Lower lobe of right lung (tissue), 2 donors: Measurements from ENCODE around the gene KAT7. TPM values are rescaled to one million over a fixed set of nuclear protein-coding genes. Genes with fewer than 3 reads are reported as not detected.

Experiments used
- ATAC-seq, 2 donors: fragments of 200-7000 bp; cut with Tn5 transposase; one replicate each; pipeline ENCODE4 v1.9.1; 2020 to 2022; ENCODE audit warnings: mild to moderate bottlenecking in 2 of 2, moderate library complexity in 2 of 2
- DNase-seq: peaks from one replicate; pipeline ENCODE4 v3.0.0-alpha.2; 2020
- H3K27ac ChIP-seq: fragments of 200-600 bp; one replicate; pipeline ENCODE4 v1.8.0; 2022
- H3K27me3 ChIP-seq: fragments of 200-600 bp; one replicate; pipeline ENCODE4 v1.8.0; 2022; ENCODE audit warnings: low read depth
- H3K36me3 ChIP-seq: fragments of 200-600 bp; one replicate; pipeline ENCODE4 v1.8.0; 2022; ENCODE audit warnings: mild to moderate bottlenecking
- H3K4me1 ChIP-seq: fragments of 200-600 bp; one replicate; pipeline ENCODE4 v1.8.0; 2022
- H3K4me3 ChIP-seq: fragments of 200-600 bp; one replicate; pipeline ENCODE4 v1.8.0; 2022; ENCODE audit warnings: mild to moderate bottlenecking
- H3K9me3 ChIP-seq: fragments of 200-600 bp; one replicate; pipeline ENCODE4 v1.8.0; 2022
- CTCF ChIP-seq: fragments of 200-600 bp; IDR thresholded peaks from one replicate; pipeline ENCODE4 v1.8.0; 2022; ENCODE audit warnings: antibody characterized with exemption, mild to moderate bottlenecking
- intact Hi-C: fragments of 100-400 bp; cut with DNase I; formaldehyde crosslinking; loops from one replicate; pipeline ENCODE4 v1.11.0; 2022
- total RNA-seq: library from RNA; stranded (reverse); fragmentation: NEBNext Ultra II Directional; extraction: Animal tissue kit (Norgen Biotek cat#: 25700); gene quantifications from one replicate; pipeline ENCODE4 v1.2.1, GENCODE V29; 2021
- donor health status: DM: no; HTN: yes; CAD: no; lungs with severe emphysema.

Gene KAT7
- total RNA-seq, 1 donor from 2014 or later, result 56.7 TPM

DNA sequence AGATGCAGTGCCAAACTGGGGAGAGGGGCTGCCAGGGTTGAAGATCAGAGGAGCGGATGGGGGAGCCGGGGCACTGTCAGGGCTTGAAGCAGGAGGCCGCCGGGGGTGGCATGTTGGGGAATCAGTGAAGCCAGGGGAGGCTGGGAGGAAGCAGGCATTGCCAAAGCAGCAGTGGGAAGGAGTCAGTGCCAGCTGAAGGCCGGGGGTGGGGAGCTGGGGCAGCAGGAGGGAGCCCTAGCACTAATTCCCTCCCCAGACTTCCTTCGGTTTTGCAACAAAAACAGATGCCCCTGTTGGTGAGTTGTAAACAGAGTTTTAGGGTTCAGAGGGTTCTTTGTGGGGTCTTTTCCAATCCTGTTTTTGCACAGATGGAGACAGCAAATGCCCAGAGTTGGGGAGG lies 70.3 kb downstream of the KAT7 start:
- Histone ChIP-seq H3K4me3 (no peak overlapping the region), H3K9me3 (no peaks in the 10 kb centered on the region), H3K27me3 (peaks cover 17% of the 10 kb centered on the region), H3K36me3 (no peaks in the 10 kb centered on the region), H3K4me1 (peaks cover 5% of the 10 kb centered on the region), H3K27ac (no peak overlapping the region)
- ATAC-seq (no peak), DNase-seq (no peak)
- TF ChIP-seq CTCF, result no peak
- intact Hi-C loops, result no loop called here

DNA sequence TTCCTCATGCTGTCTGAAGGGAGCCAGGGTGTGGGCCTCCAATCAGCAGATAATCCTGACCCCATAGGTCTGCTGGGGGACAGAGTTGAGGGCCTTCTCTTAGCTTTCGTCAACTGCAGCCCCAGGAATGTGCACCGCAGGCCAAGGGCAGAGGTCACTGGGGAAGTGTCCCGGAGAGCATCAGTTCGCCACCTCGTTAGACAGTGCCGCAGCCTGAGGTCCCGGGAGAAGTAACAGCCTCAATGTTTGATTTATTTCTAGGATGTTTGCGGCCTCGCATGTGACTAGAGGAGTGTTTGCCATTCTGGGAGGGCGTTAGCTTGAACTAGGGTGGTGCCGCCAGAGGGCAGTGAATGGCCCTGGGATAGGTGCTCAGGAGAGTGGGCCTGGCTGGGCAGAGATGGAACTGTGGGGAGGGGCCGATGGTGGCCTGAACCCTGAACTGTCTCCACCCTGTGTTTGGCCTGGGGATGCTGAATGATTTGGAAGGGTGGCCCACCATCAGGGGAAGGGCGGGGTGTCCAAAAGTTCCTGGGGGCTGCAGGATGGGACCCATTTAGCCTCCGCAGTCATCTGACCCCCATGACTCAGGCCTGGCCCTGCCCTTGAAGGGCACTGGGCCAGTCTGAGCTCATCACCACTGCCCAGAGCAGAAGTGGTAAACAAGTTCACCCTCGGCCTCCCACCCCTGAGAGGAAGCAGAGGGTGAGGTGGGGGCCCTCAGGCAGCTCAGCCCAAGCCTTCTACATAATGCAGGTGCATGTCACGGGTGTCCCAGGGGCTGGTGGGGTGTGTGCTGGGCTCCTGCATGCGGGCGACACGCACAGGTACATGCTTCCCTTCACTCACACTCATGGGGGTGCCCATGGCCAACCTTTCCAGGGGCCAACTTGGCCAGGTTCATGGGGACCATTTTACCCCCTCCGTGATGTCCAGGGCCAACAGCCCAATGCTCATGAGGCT lies 71.8 kb downstream of the KAT7 start:
- peaks cover 5% of the 10 kb centered on the region for H3K4me1 ChIP-seq
- H3K36me3 ChIP-seq, result no peaks in the 10 kb centered on the region
- no peak for TF ChIP-seq CTCF
- ATAC-seq (peak; percentile 48 to 62), DNase-seq (no peak)
- peaks cover 17% of the 10 kb centered on the region for H3K27me3 ChIP-seq
- no peak overlapping the region for H3K4me3 ChIP-seq
- H3K9me3 ChIP-seq, result no peaks in the 10 kb centered on the region
- H3K27ac ChIP-seq, result no peak overlapping the region
- intact Hi-C loops, result loop anchor here (5.0 kb wide), 1 partner anchor 137 kb away; the partner anchor contains the start of gene DLX3

GRCh38 chr17:49861150-49861884 lies 72.8 kb downstream of the KAT7 start:
- Histone ChIP-seq H3K4me1 (peaks cover 5% of the 10 kb centered on the region), H3K4me3 (no peak overlapping the region), H3K27ac (no peak overlapping the region), H3K27me3 (peaks cover 17% of the 10 kb centered on the region), H3K9me3 (no peaks in the 10 kb centered on the region), H3K36me3 (no peaks in the 10 kb centered on the region)
- TF ChIP-seq CTCF, result peak; percentile 86
- ATAC-seq, result peak; percentile 57 to 64
- DNase-seq, result no peak
- intact Hi-C loops, result loop anchor here (5.0 kb wide), 1 partner anchor 136 kb away; the partner anchor contains the start of gene DLX3

DNA sequence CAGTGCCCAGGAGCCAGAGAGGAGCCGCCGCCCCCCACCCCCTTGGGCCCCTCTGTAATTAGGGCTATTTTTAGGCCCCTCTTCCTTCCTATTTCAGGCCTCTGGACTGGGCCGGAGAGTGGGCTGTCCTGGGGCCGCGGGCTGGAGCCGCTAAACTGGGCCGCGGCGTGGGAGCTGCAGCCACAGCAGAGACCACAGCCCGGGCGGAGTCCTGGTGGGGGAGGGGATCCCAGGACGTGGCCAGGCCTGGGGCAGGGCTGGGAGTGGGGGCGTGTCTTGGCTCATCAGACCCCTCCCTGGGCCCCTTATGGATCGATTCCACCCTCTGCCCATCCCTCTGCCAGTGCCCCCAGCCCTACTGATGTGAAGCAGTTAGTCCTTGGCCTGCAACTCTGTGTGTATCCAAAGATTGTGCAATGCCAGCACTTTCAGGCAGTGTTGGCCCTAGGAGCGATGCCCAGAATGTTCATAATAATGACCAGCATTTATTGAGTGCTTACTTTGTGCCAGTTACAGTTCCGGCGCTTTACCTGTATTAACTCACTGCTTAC lies 74.4 kb downstream of the KAT7 start:
- Histone ChIP-seq H3K36me3 (no peaks in the 10 kb centered on the region), H3K4me3 (no peak overlapping the region), H3K27ac (no peak overlapping the region), H3K27me3 (peaks cover 17% of the 10 kb centered on the region), H3K9me3 (no peaks in the 10 kb centered on the region), H3K4me1 (peaks cover 5% of the 10 kb centered on the region)
- no peak for TF ChIP-seq CTCF
- intact Hi-C loops, result loop anchor here (5.0 kb wide), 1 partner anchor 134 kb away; the partner anchor contains the start of gene DLX3
- ATAC-seq (peak in 1 of 2 donors; percentile 55), DNase-seq (no peak)

- ATAC-seq (no peak), DNase-seq (no peak)
- no peaks in the 10 kb centered on the region for H3K36me3 ChIP-seq
- H3K4me1 ChIP-seq, result peaks cover 5% of the 10 kb centered on the region
- H3K4me3 ChIP-seq, result no peak overlapping the region
- H3K9me3 ChIP-seq, result no peaks in the 10 kb centered on the region
- no peak for TF ChIP-seq CTCF
- H3K27ac ChIP-seq, result no peak overlapping the region
- H3K27me3 ChIP-seq, result peaks cover 10% of the 10 kb centered on the region
- intact Hi-C loops, result no loop called here
Observed at GRCh38 chr17:49866019-49866380, 77.5 kb downstream of the KAT7 start.
